Activated CD8-positive, alpha-beta memory T cell treated with anti-CD3 and anti-CD28 coated beads, Interleukin-2, amount 50 U/mL, for 24 hours (primary cell): ENCODE data around the gene PSME4.
"Not testable (repeated sequence)": the region's sequence is repeated elsewhere in the genome, so short reads cannot be mapped to it uniquely, and the experiment has no call there.

Source experiments
- DNase-seq: peaks from one replicate; pipeline ENCODE4 v3.0.0-alpha.2; 2020; ENCODE audit errors: extremely low read depth

The PSME4 gene

DNA sequence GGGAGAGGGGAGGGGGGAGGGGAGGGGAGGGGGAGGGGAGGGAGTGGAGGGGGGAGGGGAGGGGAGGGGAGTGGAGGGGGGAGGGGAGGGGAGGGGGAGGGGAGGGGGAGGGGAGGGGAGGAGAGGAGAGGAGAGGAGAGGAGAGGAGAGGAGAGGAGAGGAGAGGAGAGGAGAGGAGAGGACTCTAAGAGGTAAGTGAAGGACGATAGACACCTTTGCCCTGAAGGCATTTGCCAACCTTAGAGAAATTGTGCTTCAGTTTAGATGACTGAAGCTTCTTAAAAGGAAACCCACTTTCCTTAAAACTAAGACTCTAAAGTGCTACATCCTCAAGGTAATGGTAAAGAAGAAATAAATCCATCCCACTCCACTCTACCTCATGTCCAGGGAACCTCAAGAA lies 130.2 kb downstream of the PSME4 start:
- DNase-seq = no peak

- not testable (repeated sequence) for DNase-seq
Observed at GRCh38 chr2:53829980-53830290, 140.9 kb downstream of the PSME4 start.

DNA sequence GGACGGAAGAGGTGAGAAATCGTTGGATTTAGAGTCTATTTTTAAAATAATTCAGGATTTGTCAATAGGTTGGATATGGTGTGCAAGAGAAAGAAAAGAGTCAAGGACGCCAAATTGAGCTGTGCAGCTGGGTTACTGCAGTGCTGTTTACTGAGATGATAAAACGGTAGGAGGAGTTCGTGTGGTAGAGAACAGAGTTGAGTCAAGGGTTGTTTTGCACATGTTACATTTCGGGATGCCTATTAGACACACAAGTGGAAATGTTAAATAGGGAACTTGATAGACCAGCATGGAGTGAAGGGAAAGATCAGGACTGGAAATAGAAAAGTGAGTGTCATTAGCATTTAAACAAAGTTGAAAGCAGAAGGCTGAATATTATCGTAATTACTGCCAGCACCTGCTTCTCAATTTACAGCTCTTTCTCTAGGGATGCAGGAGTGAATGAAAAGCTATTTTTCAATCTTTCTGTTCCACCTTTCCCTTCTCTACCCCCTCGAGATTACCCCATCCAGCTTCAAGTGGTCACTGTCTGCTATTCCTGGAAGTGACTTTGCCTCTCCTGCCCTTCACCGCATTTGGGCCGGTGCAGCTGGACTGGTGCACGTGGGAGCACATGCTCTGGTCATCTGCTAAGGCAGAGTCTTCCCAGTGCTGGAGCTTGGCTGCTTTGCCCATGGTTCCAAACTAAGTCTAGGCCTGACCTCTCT lies 141.4 kb downstream of the PSME4 start:
- no peak for DNase-seq

GRCh38 chr2:53828331-53828730 lies 142.5 kb downstream of the PSME4 start:
- DNase-seq = no peak

GRCh38 chr2:53827398-53828175 lies 143.2 kb downstream of the PSME4 start:
- no peak for DNase-seq

- no peak for DNase-seq
Observed at GRCh38 chr2:53826587-53827397, 144.0 kb downstream of the PSME4 start.

- DNase-seq = no peak
Observed at GRCh38 chr2:53826030-53826410, 144.8 kb downstream of the PSME4 start.

GRCh38 chr2:53823639-53824038 lies 147.2 kb downstream of the PSME4 start:
- not testable (repeated sequence) for DNase-seq

- no peak for DNase-seq
Observed at GRCh38 chr2:53821810-53822209, 149.0 kb downstream of the PSME4 start.

DNA sequence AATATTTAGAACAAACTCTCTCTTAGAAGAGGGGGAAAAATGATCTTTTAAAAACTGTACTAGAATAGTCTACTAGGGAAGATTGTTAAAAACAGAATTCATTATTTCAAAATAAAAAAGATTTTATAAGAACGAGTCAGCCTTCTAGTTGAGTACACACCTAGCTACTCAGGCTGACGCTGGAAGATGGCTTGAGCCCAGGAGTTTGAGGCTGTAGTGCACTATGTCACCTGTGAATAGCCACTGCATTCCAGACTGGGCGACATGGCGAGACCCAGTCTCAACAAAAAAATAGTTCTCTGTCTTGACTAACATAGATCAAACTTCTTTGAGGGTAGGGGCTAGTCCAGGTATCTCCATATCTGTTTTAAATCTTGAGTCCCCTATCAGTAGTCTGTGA lies 150.1 kb downstream of the PSME4 start:
- no peak for DNase-seq

- no peak for DNase-seq
Observed at GRCh38 chr2:53820048-53820447, 150.7 kb downstream of the PSME4 start.

DNA sequence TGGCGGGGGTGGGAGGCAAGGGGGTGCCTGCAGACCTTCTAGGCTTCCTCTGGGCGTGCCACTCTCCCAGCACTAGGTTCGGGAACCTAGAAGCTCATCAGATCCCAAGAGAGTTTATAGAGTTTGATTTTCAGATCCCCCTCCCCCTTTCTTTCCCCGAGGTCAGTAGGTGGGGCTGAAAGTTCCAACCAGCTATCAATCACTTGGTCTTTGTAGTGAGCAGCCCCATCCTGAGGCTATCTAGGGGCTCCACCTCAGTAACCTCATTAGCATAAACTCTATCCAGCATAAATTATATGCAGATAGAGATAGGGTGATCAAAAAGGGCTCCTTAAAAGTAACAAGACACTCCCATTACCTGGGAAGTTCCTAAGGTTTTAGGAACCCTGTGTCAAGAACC lies 151.2 kb downstream of the PSME4 start:
- DNase-seq = no peak

GRCh38 chr2:53818854-53819435 lies 151.8 kb downstream of the PSME4 start:
- DNase-seq = no peak
